HFF-Myc (cell line): Measurements from ENCODE around the gene CRYBB2.

Experiments
- DNase-seq: peaks from one replicate; pipeline ENCODE4 v3.0.0-alpha.2; 2011; ENCODE audit warnings: low read depth; ENCODE audit errors: extremely low read depth
- H3K4me3 ChIP-seq: replicated peaks from 2 replicates; pipeline ENCODE4 v1.5.1; 2011; ENCODE audit warnings: low read depth, mild to moderate bottlenecking, control low read depth, low read length
- TF ChIP-seq, protein P1 (sequence below): IDR thresholded peaks from 2 replicates; pipeline ENCODE4 v1.5.1; 2012; ENCODE audit warnings: mild to moderate bottlenecking, low read depth, low read length, control low read depth; ENCODE audit errors: missing control alignments

CRYBB2 gene

DNA sequence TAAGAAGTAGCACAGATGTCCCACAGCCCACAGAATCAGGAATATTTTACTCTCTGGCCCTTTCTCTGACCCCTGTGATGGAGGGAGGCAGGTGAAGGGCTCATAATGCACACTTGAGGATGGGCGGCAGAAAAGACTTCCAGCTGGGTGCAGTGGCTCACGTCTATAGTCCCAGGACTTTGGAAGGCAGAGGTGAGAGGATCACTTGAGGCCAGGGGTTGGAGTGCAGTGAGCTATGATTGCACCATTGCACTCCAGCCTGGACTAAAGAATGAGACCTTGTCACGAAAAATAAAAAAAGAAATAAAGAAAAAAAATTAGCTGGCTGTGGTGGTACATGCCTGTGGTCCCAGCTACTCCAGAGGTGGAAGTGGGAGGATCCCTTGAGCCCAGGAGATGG, 33.3 kb upstream of the CRYBB2 start:
- TF ChIP-seq, protein P1, sequence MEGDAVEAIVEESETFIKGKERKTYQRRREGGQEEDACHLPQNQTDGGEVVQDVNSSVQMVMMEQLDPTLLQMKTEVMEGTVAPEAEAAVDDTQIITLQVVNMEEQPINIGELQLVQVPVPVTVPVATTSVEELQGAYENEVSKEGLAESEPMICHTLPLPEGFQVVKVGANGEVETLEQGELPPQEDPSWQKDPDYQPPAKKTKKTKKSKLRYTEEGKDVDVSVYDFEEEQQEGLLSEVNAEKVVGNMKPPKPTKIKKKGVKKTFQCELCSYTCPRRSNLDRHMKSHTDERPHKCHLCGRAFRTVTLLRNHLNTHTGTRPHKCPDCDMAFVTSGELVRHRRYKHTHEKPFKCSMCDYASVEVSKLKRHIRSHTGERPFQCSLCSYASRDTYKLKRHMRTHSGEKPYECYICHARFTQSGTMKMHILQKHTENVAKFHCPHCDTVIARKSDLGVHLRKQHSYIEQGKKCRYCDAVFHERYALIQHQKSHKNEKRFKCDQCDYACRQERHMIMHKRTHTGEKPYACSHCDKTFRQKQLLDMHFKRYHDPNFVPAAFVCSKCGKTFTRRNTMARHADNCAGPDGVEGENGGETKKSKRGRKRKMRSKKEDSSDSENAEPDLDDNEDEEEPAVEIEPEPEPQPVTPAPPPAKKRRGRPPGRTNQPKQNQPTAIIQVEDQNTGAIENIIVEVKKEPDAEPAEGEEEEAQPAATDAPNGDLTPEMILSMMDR = no peak
- no peak overlapping the region for H3K4me3 ChIP-seq

GRCh38 chr22:25187469-25187868, 32.0 kb upstream of the CRYBB2 start:
- DNase-seq = no peak
- H3K4me3 ChIP-seq = no peak overlapping the region
- TF ChIP-seq, protein P1 = no peak

More for the DNA sequence above, 33.3 kb upstream of the CRYBB2 start:
- DNase-seq = no peak

DNA sequence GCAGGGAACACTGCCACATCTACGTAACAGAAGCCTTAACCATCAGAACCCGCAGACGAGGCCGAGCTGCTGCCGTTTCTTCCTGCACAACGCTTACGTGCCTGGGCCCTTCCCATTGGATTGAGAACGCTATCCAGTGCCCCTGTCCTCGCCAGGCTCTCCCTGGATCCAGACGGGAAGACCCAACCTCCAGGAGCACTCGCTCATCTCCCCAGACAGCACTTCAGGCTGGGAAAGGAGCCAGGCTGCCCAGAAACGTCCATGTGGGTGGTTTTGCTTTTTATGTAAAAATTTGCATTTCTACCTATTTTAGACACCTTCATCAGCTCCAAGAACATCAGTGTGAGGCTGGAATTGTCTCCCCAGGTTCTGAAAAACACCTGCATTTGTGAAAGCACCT, 27.0 kb upstream of the CRYBB2 start:
- no peak for DNase-seq
- TF ChIP-seq, protein P1 = no peak
- no peak overlapping the region for H3K4me3 ChIP-seq

- no peak overlapping the region for H3K4me3 ChIP-seq
- DNase-seq = no peak
- TF ChIP-seq, protein P1 = no peak
These were observed 26.3 kb upstream of the CRYBB2 start for GRCh38 chr22:25193130-25193529.

- no peak for DNase-seq
- TF ChIP-seq, protein P1 = no peak
These were observed 25.9 kb upstream of the CRYBB2 start for GRCh38 chr22:25193548-25193947.

DNA sequence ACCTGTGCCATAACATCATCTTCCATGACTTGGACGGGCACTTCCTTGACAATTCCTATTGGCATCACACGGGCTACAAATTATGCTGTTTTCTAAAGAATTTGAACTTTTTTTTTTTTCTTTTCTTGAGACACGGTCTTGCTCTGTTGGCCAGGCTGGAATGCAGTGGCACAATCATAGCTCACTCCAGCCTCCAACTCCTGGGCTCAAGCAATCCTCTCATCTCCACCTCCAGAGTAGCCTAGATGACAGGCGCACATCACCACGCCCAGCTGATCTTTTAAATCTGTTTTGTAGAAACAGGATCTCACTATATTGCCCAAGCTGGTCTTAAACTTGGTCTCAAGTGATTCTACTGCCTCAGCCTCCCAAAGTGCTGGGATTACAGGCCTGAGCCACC, 23.1 kb upstream of the CRYBB2 start:
- no peak overlapping the region for H3K4me3 ChIP-seq
- no peak for DNase-seq
- TF ChIP-seq, protein P1 = no peak

More at GRCh38 chr22:25193548-25193947, 25.9 kb upstream of the CRYBB2 start:
- H3K4me3 ChIP-seq = no peak overlapping the region

- no peak overlapping the region for H3K4me3 ChIP-seq
- DNase-seq = no peak
- TF ChIP-seq, protein P1 = no peak
These were observed 22.1 kb upstream of the CRYBB2 start for GRCh38 chr22:25197340-25197739.
